NT2/D1 (cell line): ENCODE data around the gene RNF212.

Source experiments
- SUZ12 ChIP-seq: IDR thresholded peaks from 2 replicates; pipeline ENCODE4 v1.6.1; 2011; ENCODE audit not compliant: insufficient read length, insufficient read depth; ENCODE audit errors: extremely low read depth
- YY1 ChIP-seq: IDR thresholded peaks from 2 replicates; pipeline ENCODE4 v1.6.1; 2011; ENCODE audit not compliant: insufficient read length, insufficient read depth

DNA sequence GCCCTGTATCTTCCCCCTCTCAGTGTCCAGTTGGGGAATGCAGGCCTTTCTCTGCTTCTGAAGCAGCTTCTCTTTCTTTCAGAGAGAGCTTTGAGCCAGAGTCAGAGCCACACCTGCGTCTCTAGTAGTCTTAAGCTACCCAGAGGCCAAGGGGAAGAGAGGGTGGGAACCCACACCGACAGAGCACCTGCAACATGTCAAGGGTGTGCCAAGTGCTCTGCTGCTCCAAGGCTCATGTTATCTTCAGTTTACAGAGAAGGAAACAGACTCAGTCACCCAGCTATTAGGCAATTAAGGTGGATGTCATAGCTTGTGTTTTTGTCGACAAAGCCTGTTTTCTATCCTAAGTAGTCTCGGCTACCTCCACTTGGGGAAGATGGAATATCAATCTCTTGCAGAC, 22.7 kb upstream of the RNF212 start:
- TF ChIP-seq YY1 (no peak), SUZ12 (no peak)
